NCI-H510A (cell line): ENCODE results near the gene ARID1B.

Source experiments
- DNase-seq: peaks from one replicate; lab custom pipeline; 2025; lab: John Stamatoyannopoulos, UW

The ARID1B gene

DNA sequence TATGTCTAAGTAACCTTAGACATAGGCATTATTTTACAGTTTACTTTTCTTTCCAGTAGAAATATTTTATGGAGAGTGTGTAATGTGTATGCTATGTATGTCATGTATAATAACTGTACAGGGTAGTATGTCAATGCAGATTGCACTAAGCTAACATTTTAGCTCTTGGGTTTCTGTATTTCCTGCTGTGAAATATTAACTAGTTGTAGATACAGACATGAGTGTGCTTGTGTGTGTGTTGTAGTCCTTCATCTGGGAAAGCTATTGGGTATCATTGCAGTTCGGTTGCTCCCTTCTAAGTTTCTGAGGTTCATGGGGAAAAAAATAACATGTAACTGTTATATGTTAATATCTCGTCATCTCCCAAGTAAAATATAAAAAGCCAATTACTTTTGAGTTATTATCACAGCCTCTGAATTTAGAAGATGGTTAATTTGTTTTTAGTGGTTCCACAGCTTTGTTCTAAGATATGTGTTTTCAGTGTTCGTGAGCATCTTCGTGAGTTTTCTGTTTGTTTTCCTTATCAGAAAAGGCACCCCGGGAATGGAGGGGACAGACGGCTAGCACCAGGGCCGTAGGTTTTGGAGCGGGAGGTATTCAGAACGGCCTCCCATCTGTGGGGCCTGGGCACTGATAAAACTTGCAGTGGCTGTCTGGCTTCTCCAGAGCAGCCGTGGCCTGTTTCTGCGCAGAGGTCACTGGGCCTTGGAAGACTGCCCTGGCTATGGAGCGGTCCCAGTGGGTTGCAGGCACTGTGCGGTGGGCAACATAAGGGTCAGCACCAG, 215.0 kb downstream of the ARID1B start:
- no peak for DNase-seq

DNA sequence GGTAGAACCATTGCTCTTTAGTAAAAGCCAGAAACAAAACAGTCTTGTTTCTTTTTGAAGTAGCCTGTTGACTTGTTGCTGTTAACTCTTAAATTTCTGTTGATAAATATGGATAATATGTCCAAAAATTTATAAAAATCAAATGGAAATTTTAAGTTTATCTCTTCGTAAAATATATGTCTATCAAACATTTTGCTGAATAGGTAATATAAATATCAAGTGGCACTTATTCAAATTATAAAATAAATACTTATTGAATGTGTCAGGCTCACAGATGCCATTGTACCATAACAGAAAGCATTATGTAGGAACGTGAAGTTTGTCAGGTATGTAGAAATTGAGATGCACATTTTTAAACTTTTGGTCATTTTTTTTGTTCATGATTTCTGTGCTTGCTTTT, 216.5 kb downstream of the ARID1B start:
- no peak for DNase-seq

DNA sequence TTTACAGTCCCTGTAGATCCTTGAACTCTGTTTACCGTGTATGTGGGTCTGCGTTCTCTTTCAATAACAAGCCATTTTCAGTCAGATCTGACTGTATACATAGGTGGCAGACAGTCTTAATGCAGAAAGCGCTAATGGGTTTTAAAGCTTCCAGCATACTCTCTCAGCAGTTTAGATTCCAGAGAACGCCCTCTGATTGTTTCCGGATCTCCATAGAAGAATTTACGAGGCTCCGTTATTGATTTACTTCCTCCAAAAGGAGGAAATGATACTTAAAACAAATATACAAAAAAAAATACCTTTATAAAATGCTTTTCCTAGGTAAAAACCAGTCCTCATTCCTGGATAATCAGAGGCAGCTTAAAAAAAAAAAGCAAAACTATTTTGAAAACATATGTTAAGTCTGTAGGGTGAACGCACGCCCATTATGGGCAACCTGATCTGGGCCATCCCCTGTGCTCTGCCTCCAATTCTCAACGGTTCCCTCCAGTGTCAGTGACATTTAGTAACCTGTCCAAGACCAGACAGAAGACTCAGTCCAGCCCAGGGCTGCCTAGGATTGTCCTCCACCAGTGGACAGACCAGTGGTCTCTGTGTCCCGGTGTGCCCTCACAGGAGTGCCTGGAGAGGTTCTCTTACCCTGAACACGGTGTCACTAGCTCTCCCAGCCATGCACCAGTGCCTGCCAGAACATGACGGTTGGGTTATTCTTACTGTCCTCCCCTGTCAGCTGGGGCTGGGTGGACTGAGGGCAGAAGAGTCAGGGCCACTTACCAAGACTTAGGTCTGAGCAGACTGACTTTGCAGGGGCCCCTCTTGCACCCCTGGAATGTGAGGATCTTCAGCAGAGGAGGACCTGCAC, 217.3 kb downstream of the ARID1B start:
- DNase-seq = no peak

DNA sequence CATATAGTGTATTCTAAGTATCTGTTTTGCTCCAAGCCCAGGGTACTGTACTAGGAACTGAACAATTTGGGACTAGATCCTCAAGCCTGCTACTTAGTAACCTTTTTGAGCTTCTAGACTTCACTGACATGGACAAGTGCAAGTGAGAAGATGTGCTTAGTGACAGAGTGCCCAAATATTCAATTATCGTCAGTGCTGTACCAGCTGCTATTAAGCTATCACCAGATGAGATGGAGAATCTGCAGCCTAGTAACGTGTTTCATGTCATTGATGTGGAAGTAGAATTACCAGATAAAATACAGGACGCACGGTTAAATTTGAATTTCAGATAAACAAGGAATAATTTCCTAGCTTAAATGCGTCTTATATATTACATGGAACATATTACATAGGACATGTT, 218.3 kb downstream of the ARID1B start:
- DNase-seq = no peak

DNA sequence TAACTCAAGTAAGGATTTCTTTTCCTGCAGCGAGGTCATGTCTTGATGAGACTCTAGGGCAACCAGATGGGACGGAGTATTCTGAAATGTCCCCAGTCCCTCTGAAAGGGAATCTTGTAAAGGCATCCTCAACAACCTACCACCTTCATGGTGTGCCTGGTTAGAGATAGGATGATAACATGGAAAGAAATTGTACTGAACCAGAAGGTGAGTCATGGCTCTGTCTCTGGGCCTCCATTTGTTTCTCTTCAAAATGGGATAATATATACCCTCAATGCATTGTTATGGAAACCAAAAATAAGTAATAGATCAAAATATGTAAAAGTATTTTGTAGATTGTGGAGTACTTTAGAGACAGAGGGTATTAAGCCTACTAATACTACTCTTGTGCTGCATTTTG, 219.1 kb downstream of the ARID1B start:
- DNase-seq = no peak

DNA sequence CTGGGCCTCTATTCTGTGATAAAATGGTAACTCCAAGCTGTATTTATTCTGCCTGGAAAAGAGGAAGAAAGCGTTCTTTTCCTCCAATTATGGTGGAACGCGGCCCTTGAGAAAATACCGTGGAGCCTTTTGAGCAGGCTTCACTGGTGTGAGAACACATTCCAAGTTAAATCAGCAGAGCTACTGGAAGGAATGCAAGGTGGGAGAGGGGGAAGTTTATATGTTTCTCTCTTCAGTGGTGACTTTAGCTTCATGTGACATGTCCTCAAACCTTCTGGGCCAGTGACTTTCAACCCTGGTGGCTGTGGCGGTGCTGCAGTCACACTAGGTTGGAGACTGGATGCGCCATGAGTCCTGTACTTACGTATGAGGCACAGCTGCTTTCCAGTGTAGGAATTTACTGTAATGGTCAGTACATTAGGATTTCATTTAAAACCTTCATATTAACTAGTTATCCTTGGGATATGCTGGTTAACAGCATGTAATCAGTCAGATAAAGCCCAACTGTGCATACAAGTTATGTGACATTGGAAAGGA, 221.7 kb downstream of the ARID1B start:
- DNase-seq = no peak

DNA sequence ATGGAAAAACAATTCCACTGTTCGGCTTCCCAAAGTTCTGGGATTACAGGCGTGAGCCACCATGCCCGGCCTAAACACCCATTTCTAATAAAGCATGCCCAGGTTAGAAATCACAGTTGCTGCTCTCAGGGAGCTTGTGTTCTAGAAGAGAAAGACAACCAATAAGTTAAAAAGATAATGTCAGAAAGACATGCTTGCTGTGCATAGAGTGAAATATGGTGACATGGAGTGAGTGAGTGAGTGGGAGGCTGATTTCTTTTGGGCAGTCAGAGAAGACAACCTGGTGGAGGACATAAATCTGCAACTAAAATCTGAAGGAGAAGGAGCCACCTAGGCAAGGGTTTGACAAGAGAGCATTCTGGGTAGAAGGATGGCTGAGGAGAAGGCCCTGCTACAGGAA, 222.6 kb downstream of the ARID1B start:
- DNase-seq = no peak

DNA sequence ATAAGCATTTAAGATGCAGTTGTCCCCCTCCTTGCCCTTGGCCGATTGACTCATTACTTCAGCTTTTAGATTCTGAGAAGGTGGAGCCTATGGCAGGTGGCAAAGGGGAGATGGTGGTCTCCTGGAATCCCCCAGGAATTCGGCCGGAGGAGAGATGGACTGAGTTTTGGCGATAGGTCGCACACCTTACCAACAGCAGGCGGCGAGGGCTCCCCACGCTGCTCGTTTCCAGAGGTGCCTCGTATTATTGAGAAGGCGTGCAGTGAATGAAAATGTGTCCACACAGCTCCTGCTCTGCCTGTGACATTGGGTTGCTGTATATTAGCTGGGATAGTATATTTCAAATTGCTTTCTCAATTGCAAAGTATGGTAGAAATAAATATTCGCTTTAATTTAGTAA, 224.5 kb downstream of the ARID1B start:
- DNase-seq = no peak

DNA sequence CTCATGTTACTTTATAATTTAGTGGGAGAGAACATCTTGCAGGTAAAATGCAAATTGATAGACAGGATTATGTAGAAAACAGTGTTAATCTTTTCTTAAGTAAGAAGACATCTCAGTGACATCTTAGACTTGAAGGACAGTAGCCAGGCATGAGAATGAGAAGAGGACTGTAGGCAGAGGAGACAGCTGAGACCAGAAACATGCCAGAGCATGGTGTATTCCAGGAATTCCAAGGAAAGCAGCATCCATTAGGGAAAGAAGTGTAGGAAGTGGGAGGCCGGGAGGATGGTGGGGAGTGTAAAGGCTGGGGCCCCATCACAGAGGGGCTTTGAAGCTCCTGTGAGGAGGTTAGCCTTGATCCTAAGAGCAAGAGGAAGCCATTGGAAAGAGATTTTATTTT, 225.6 kb downstream of the ARID1B start:
- no peak for DNase-seq

DNA sequence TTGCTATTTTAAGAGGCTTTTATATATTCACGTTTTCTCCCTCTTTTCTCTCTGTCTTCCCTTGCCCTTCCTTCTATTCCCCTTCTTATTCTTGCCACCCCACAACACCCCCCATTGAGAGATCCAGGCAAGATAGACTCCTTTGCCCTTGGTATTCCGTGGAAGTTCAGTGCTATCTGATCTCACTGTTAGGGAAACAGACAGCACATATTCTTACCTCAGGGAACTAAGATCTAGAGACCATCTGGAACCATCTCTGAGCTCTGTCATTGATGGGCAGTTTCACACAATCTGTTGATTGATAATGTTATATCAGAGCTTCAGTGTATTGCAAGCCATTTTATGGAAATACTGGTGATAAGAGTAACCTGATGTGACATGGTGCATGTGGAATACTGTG, 228.8 kb downstream of the ARID1B start:
- DNase-seq = no peak

DNA sequence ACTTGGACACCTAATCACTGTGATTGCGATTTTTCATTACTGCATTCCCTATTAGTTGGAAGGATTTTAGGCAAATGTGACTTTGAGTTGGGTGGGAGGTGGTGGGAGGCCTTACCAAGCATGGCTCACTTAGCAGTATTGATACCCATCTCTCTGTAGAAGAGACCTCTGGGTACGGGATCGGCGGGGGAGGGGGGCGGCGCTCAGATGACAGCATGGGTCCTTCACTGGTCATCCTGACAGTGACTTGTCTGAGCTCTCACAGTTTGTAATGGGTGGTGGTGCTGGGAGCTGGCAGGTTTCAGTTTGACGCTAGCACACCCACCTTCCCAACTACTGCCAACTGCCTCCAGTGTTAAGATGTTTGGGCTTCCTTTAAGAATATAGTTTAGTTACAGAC, 231.4 kb downstream of the ARID1B start:
- DNase-seq = no peak

DNA sequence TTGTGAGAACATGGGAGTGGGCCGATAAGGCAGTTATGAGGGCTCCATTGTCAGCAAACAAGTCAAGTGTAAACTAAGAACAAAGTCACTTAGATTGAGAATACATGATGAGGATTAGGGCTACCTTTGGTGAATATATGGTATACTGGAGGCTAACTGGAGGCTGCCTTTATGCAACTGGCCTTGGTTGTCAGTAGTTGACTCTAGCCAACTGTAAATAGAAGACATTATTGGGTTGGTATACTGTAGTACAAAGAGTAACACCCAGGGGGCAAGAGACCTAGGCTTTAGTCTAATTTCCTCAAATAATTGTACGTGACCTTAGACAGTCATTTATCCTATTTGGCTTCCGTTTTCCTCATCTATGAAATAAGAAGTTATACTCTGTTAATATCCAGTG, 235.2 kb downstream of the ARID1B start:
- no peak for DNase-seq

DNA sequence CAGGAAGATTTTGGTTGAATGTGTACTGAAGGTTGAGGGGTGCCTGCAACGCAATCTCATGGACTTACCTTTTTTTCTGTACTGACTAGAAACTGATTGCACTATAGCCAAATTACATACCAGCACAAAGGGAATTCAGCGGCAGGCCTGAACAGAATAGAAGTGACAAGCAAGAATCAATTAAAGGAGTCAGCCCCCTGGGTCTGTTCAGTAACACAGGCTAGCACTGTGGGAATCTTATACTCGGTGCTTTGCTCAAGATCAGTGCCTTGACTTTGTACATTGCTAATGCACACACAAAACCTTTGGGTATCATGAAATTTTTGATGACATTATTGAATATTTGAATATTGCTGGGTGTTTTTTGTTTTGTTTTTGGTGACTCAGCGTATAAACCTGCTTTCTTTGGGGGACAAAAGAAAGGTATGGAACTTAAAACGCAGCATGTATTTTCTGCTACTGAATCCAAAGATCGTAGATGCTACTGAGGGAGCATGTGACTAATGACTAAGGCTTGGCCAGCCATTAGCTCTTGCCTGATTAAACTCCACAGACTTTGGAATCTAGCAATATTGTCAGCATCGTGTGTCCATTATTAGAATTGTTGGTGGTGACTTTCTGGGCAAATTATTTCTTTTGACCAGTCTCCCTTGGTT, 236.6 kb downstream of the ARID1B start:
- DNase-seq = no peak

DNA sequence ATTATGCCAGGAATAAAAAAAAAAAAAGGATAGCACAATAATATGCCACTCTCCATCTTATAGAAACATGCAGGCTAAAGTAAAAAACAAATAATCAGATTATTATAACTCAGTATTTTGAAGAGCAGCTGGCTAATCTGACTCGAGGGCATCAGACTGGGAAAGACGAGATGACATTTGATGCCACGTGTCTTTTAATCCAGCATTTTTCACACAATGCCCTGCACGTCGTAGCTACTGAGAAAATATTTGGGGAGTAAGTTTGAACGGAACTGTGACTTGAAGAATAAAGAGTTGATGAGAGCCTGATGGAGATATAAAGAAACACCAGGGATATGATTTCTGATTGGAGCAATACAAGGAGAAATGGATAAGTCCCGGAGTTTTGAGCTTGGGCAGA, 237.7 kb downstream of the ARID1B start:
- DNase-seq = no peak

DNA sequence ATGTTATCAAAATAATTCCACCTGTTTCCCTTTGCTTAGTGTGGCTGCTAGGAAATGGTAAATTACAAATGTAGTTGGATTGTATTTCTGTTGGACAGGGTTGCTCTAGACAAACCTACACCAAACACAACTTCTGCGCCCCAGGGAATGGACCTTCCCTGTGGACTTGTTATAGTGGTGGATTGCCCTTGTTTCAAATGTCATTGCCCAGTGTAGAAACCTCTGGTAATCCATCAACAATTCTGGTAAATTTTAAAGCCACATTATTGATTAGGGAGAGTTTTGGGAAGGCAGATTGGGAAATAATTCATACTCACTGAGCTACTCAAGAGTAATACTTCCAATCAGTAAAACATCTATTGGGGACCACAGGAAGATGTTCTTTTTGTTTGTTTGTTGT, 239.8 kb downstream of the ARID1B start:
- no peak for DNase-seq

DNA sequence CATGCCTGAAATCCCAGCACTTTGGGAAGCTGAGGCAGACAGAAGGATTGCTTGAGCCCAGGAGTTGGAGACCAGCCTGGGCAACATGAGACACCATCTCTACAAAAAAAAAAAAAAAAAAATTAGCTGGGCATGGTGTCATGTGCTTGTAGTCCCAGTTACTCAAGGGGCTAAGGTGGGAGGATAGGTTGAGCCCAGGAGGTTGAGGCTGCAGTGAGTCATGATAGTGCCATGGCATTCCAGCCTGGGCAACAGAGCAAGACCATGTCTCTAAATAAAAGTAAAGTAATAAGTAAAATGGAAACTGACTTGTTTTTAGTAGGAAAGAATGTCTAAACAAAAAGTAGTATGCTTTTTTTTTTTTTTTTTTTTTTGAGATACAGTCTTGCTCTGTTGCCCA, 240.7 kb downstream of the ARID1B start:
- no peak for DNase-seq

DNA sequence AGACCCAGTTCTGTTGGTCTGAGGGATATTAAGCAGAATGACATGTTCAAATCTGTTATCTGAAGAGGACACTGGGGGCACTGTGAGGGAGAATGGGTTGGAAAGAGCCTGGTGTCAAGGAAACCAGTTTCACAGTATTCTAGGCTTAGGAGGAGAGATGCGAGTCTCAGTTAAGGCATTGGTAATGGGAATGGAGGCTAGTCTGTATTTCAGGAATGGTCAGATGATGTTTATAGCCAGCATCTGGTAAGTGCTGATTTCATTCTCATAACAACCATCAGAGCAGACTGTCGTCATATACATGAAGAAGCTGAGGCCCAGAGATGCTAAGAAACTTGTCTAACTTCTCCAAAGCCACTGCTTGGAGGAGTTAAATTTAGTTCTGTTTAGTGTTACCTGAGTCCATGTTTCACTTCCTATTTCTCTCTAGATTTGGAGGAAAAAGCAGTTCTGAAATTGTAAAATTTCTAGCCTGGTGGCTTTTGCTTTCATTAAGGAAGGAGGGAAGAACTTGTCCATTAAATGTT, 242.0 kb downstream of the ARID1B start:
- no peak for DNase-seq

DNA sequence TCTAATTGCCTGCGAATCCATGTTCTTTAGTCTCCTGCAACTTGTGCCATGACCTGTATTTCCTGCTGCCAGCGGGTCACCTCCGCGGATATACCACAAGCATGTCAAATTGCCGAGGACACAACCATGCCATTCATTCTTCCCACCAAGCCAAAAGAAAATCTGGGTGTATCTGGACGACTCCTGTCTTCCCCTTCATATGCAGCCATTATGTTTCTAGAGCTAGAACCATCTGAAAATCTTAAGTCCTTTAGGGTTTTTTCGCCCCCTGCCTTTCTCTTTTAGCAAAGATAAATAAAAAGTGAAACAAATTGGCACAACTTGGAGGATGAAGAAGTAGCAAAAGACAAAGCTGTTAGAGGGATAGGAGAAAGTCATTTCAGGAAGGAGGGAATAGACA, 242.6 kb downstream of the ARID1B start:
- DNase-seq = no peak

DNA sequence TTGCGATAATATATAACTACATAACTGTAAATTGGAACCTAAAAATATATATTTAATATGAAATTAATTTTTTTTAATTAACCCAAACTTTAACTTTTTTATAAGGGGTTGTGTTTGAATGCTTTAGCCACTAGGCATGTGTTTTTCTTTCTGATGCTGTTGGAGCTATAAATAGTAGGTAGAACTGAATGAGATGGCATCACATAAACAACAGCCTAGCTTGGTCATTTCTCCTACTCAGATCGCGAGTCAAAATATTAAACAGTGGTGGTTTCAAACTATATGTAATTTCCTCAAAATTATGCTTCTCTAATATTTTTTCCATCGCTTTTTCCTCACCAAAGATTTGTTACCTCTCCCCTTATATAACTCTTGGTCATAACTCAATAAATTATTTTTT, 243.2 kb downstream of the ARID1B start:
- no peak for DNase-seq

DNA sequence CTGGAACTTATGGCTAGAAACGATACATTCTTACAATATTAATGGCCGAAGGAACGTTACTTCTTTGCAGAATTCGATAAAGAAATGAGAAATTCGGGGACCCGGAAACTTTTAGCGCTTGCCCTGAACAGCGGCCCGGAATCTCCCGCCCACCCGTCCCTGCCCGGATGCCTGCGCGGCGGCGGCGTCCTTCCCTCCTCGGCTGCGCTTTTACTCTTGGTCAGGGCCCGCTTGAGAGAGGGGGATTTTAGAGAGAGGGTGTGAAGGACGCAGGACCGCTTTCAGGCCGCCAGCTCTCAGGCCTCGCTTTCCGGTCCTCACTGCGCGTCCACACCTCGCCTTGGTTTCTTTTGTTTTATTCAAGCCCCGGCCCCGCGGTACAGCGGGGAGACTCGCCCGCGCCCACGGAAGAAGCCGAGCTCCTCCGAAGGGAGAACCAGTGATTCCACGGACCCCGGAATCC, 243.7 kb downstream of the ARID1B start:
- DNase-seq = peak; percentile 19

DNA sequence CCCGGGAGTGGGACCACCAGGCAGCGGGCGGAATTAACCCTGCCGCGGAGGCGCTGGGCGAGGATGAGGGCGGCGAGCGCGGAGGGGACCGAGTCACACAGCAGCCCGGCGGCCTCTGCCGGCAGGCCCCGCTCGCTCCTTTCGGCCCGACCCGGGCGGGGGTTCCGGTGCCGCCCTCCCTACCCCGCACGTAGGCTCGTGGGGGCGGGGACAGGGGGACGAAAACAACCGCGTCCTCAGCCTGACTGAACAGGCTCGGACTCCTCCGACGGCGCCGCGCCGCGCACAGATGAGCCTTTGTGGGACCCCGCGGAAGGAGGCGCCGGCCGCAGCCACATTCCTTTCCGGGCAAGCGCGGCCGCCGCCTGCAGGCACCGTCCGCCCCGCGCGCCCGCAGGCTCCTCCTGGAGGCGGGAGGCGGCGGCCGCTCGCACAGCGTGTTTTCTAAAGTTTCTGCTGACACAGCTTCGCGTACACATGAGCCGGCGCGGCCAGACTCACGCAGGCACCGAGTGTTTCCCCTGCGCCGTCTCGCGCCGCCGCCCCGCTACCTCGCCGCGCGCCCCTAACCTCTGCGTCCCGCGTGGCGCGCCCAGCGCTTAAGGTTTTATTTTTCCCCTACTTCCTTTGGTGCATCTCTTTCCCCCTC, 244.3 kb downstream of the ARID1B start:
- peak; percentile 88 for DNase-seq
